ENCODE results near the gene NTN5. TPM values are rescaled to one million over a fixed set of nuclear protein-coding genes. Genes with fewer than 3 reads are reported as not detected.
A peak's percentile ranks its signal among the peaks of the same experiment; 100 is the strongest.
"Not testable (repeated sequence)": the region's sequence is repeated elsewhere in the genome, so short reads cannot be mapped to it uniquely, and the experiment has no call there.

NTN5 gene
- total and polyA plus RNA-seq, 8 donors: 0.29 to 1.4 (median 0.95) TPM

- Histone ChIP-seq H3K9me3 (no peaks in the 10 kb centered on the region), H3K4me3 (no peak overlapping the region), H3K36me3 (no peaks in the 10 kb centered on the region), H3K4me1 (peaks cover 0 to 7% of the 10 kb centered on the region in 2 donors), H3K27me3 (no peaks in the 10 kb centered on the region), H3K27ac (no peak overlapping the region)
- intact Hi-C loops (cut with DNase I): no loop called here
- ATAC-seq (no peak), DNase-seq (no peak)
- no peak for TF ChIP-seq CTCF (IDR thresholded peaks at IDR 0.05)
These were observed 13.3 kb upstream of the NTN5 start for GRCh38 chr19:48686088-48686487.

GRCh38 chr19:48685583-48685982 is 12.8 kb upstream of the NTN5 start:
- H3K27ac ChIP-seq: no peak overlapping the region
- no peaks in the 10 kb centered on the region for H3K9me3 ChIP-seq
- no peaks in the 10 kb centered on the region for H3K27me3 ChIP-seq
- DNase-seq (no peak), ATAC-seq (no peak)
- no peaks in the 10 kb centered on the region for H3K36me3 ChIP-seq
- no peak for TF ChIP-seq CTCF (IDR thresholded peaks at IDR 0.05)
- H3K4me3 ChIP-seq: no peak overlapping the region
- peaks cover 0 to 7% of the 10 kb centered on the region in 2 donors for H3K4me1 ChIP-seq
- intact Hi-C loops (cut with DNase I): no loop called here

GRCh38 chr19:48683349-48683748 is 10.5 kb upstream of the NTN5 start:
- H3K36me3 ChIP-seq: no peaks in the 10 kb centered on the region
- no peaks in the 10 kb centered on the region for H3K9me3 ChIP-seq
- H3K27me3 ChIP-seq: no peaks in the 10 kb centered on the region
- no peak overlapping the region for H3K4me3 ChIP-seq
- H3K4me1 ChIP-seq: peaks cover 0 to 7% of the 10 kb centered on the region in 2 donors
- intact Hi-C loops (cut with DNase I): no loop called here
- ATAC-seq (peak; percentile 79), DNase-seq (peak in 3 of 4 donors; percentile 49 to 81 (median 52))
- TF ChIP-seq CTCF (IDR thresholded peaks at IDR 0.05): no peak
- H3K27ac ChIP-seq: no peak overlapping the region

GRCh38 chr19:48681127-48681470 is 8.3 kb upstream of the NTN5 start:
- no peaks in the 10 kb centered on the region for H3K27me3 ChIP-seq
- no peak overlapping the region for H3K27ac ChIP-seq
- no peaks in the 10 kb centered on the region for H3K36me3 ChIP-seq
- no peak for TF ChIP-seq CTCF (IDR thresholded peaks at IDR 0.05)
- peaks cover 0 to 7% of the 10 kb centered on the region in 2 donors for H3K4me1 ChIP-seq
- intact Hi-C loops (cut with DNase I): no loop called here
- no peak overlapping the region for H3K4me3 ChIP-seq
- DNase-seq (no peak), ATAC-seq (no peak)
- no peaks in the 10 kb centered on the region for H3K9me3 ChIP-seq

GRCh38 chr19:48680436-48681126 is 7.8 kb upstream of the NTN5 start:
- no peak overlapping the region for H3K27ac ChIP-seq
- peaks cover 0 to 10% of the 10 kb centered on the region in 2 donors for H3K4me1 ChIP-seq
- H3K9me3 ChIP-seq: no peaks in the 10 kb centered on the region
- H3K4me3 ChIP-seq: no peak overlapping the region
- intact Hi-C loops (cut with DNase I): no loop called here
- no peaks in the 10 kb centered on the region for H3K36me3 ChIP-seq
- no peaks in the 10 kb centered on the region for H3K27me3 ChIP-seq
- TF ChIP-seq CTCF (IDR thresholded peaks at IDR 0.05): no peak
- DNase-seq (no peak), ATAC-seq (no peak)

- H3K27ac ChIP-seq; H3K4me3 ChIP-seq; H3K27me3 ChIP-seq; intact Hi-C loops (cut with DNase I); DNase-seq; H3K36me3 ChIP-seq; H3K9me3 ChIP-seq; ATAC-seq: not testable (repeated sequence)
- H3K4me1 ChIP-seq: peaks cover 0 to 15% of the 10 kb centered on the region in 2 donors
These were observed 7.2 kb upstream of the NTN5 start for GRCh38 chr19:48680006-48680405.
